ENCODE measurements around the gene ECM2. TPM values are rescaled to one million over a fixed set of nuclear protein-coding genes. Genes with fewer than 3 reads are reported as not detected.

Gene ECM2
- total RNA-seq, 1 experiment from 2014 or later = not detected

GRCh38 chr9:92547356-92547755 lies 11.6 kb upstream of the ECM2 start:
- intact Hi-C loops (cut with micrococcal nuclease) = no loop called here
- no peaks in the 10 kb centered on the region for H3K9me2 ChIP-seq (ENCODE audit: insufficient read depth)
- TF ChIP-seq SRF (IDR thresholded peaks at IDR 0.05; ENCODE audit: low read depth) = no peak
- no peak for TF ChIP-seq ZBTB33 (IDR thresholded peaks at IDR 0.05; ENCODE audit: extremely low read depth, insufficient replicate concordance, low read length)
- no peak for TF ChIP-seq POLR2A (IDR thresholded peaks at IDR 0.05; ENCODE audit: borderline replicate concordance, extremely low read depth, insufficient read depth, insufficient read length)
- TF ChIP-seq EZH2 (IDR thresholded peaks at IDR 0.05) = no peak
- no peak for TF ChIP-seq ELF1 (IDR thresholded peaks at IDR 0.05; ENCODE audit: borderline replicate concordance, low read depth)
- no peak for TF ChIP-seq RAD21 (IDR thresholded peaks at IDR 0.05; ENCODE audit: low read depth)
- TF ChIP-seq SIN3A (IDR thresholded peaks at IDR 0.05; ENCODE audit: low read depth) = no peak
- no peak for TF ChIP-seq ZFX (IDR thresholded peaks at IDR 0.05)
- no peak for TF ChIP-seq MAX (IDR thresholded peaks at IDR 0.05)
- H3K4me3 ChIP-seq (replicated peaks in 1 of 2; ENCODE audit: low read depth in 1 of 2, low read length in 2 of 2) = no peak overlapping the region
- no peak overlapping the region for H3K9ac ChIP-seq (ENCODE audit: low read length)
- H4K20me1 ChIP-seq (ENCODE audit: insufficient read depth) = no peaks in the 10 kb centered on the region
- ATAC-seq = no peak
- H3K27me3 ChIP-seq (ENCODE audit: insufficient read depth, low read length) = no peaks in the 10 kb centered on the region
- ChIA-PET RAD21 (ENCODE audit: low non-redundant PET in 1 of 2, low total read pairs in 2 of 2, uncharacterized antibody in 2 of 2, unreplicated experiment in 2 of 2) (no interaction called here), POLR2A (no interaction called here), CTCF (no interaction called here)
- no peaks in the 10 kb centered on the region for H3K9me3 ChIP-seq (ENCODE audit: control insufficient read depth in 1 of 2, insufficient read depth in 1 of 2, low read depth in 1 of 2, low read length in 2 of 2)
- H3K4me1 ChIP-seq (ENCODE audit: control insufficient read depth in 1 of 2, insufficient read depth in 2 of 2, low read length in 2 of 2) = no peaks in the 10 kb centered on the region
- H3K79me2 ChIP-seq (ENCODE audit: insufficient read depth, low read length) = no peaks in the 10 kb centered on the region
- no peaks in the 10 kb centered on the region for H3K36me3 ChIP-seq (ENCODE audit: control insufficient read depth in 1 of 2, insufficient read depth in 2 of 2, low read length in 2 of 2)
- no peak overlapping the region for H3K4me2 ChIP-seq (ENCODE audit: low read length)
- no peak for DNase-seq (ENCODE audit: low read depth, low spot score)
- no TSS peak for BruUV-seq (replicated peaks)
- no peak overlapping the region for H3K27ac ChIP-seq (ENCODE audit: low read depth, low read length)
- H2AFZ ChIP-seq (ENCODE audit: low read depth, low read length, poor library complexity, severe bottlenecking) = no peak overlapping the region

- no peaks in the 10 kb centered on the region for H3K36me3 ChIP-seq (ENCODE audit: control insufficient read depth in 1 of 2, insufficient read depth in 2 of 2, low read length in 2 of 2)
- no peaks in the 10 kb centered on the region for H3K4me1 ChIP-seq (ENCODE audit: control insufficient read depth in 1 of 2, insufficient read depth in 2 of 2, low read length in 2 of 2)
- no peaks in the 10 kb centered on the region for H3K79me2 ChIP-seq (ENCODE audit: insufficient read depth, low read length)
- no peak overlapping the region for H3K4me2 ChIP-seq (ENCODE audit: low read length)
- H3K9me3 ChIP-seq (ENCODE audit: control insufficient read depth in 1 of 2, insufficient read depth in 1 of 2, low read depth in 1 of 2, low read length in 2 of 2) = no peaks in the 10 kb centered on the region
- TF ChIP-seq YY1 (IDR thresholded peaks at IDR 0.05; ENCODE audit: extremely low read depth, insufficient replicate concordance, low read depth, low read length) (no peak), SRF (IDR thresholded peaks at IDR 0.05; ENCODE audit: low read depth) (no peak)
- no peak for ATAC-seq
- BruUV-seq (replicated peaks) = no TSS peak
- H3K27ac ChIP-seq (ENCODE audit: low read depth, low read length) = no peak overlapping the region
- intact Hi-C loops (cut with micrococcal nuclease) = no loop called here
- POLR2A ChIA-PET = no interaction called here
- CTCF ChIA-PET = no interaction called here
- no peak for DNase-seq (ENCODE audit: low read depth, low spot score)
- RAD21 ChIA-PET (ENCODE audit: low non-redundant PET in 1 of 2, low total read pairs in 2 of 2, uncharacterized antibody in 2 of 2, unreplicated experiment in 2 of 2) = no interaction called here
- H4K20me1 ChIP-seq (ENCODE audit: insufficient read depth) = no peaks in the 10 kb centered on the region
- no peak overlapping the region for H2AFZ ChIP-seq (ENCODE audit: low read depth, low read length, poor library complexity, severe bottlenecking)
- no peaks in the 10 kb centered on the region for H3K27me3 ChIP-seq (ENCODE audit: insufficient read depth, low read length)
- H3K4me3 ChIP-seq (replicated peaks in 1 of 2; ENCODE audit: low read depth in 1 of 2, low read length in 2 of 2) = no peak overlapping the region
- no peak overlapping the region for H3K9ac ChIP-seq (ENCODE audit: low read length)
- no peaks in the 10 kb centered on the region for H3K9me2 ChIP-seq (ENCODE audit: insufficient read depth)
Measured at GRCh38 chr9:92545002-92545510, 9.3 kb upstream of the ECM2 start.

Measured in HCT116 (cell line).